Measurements from ENCODE around the gene NDUFA11. TPM values are rescaled to one million over a fixed set of nuclear protein-coding genes. Genes with fewer than 3 reads are reported as not detected.

Gene NDUFA11
- total and polyA plus RNA-seq, 4 experiments from 2014 or later, result 139 to 388 (median 241) TPM

- no peaks in the 10 kb centered on the region for H3K9me3 ChIP-seq (ENCODE audit: control insufficient read depth in 1 of 2, low read length in 2 of 2)
- H3K36me3 ChIP-seq (ENCODE audit: insufficient read depth, low read length), result no peaks in the 10 kb centered on the region
- H3K27ac Mint-ChIP-seq, result no peak overlapping the region
- H3K4me3 ChIP-seq (ENCODE audit: low read length in 2 of 2), result no peak overlapping the region
- CTCF ChIA-PET (ENCODE audit: partially characterized antibody), result no interaction called here
- H3K27me3 ChIP-seq (ENCODE audit: insufficient read depth, low read length), result no peaks in the 10 kb centered on the region
- no peaks in the 10 kb centered on the region for H3K36me3 Mint-ChIP-seq
- POLR2A ChIA-PET (ENCODE audit: partially characterized antibody), result no interaction called here
- no peaks in the 10 kb centered on the region for H3K4me1 ChIP-seq (ENCODE audit: insufficient read depth, low read length)
- no peak overlapping the region for H3K27ac ChIP-seq (ENCODE audit: low read depth, low read length)
- no peak overlapping the region for H3K4me3 Mint-ChIP-seq
- no peak for DNase-seq
- H3K27me3 Mint-ChIP-seq, result peaks cover 1 to 2% of the 10 kb centered on the region in 2 donors
- intact Hi-C loops (cut with micrococcal nuclease), result no loop called here
- H3K9me3 Mint-ChIP-seq, result no peaks in the 10 kb centered on the region
- no peaks in the 10 kb centered on the region for H3K4me1 Mint-ChIP-seq
Observed at GRCh38 chr19:5870986-5871394, 32.6 kb downstream of the NDUFA11 start.

DNA sequence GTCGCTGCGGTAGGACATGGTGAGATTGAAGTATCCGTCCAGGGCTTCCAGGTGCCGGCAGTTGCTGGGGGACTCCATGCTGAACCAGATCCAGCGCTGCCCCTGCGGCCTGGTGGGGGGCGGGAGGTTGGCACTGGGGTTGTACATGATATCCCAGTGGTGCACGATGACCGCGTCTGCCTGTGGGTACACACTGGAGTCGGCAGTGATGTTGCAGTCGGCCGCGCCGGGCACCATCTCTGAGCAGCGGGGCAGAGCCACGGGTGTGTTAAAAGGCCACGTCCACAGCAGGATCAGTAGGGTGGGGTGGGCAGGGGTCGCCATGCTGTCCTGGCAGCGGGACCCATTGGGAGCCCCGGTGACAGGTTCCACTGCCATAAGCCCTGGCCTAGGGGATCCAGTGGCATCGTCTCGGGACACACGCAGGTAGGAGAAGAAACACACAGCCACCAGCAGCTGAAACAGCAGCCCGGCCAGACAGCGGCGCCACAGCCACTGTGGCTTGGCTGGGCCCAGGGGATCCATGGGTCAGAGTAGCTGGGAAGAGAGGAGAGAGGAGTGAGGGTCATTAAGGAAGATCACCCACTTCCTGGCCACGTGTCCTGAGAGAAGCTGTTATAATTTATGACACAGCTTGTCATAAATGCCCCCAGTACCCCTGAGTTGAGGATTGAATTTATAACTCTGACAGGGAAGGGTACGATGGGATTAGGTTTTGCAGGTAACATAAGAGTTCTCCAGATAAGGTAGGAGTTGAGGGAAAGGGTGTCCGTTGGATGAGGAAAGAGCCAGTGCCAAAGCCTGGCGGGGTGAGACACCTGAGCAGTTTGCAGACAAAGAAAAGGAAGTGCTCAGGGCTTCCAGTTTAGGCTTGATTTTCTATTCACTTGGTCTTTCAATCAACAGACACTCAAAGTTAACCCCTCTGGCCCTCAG, 36.1 kb downstream of the NDUFA11 start:
- Mint-ChIP-seq H3K4me3 (no peak overlapping the region), H3K4me1 (no peaks in the 10 kb centered on the region), H3K36me3 (no peaks in the 10 kb centered on the region), H3K27me3 (peaks cover 2 to 3% of the 10 kb centered on the region in 2 donors), H3K27ac (peak overlapping the region in 2 of 7 donors; percentile 61 to 62), H3K9me3 (no peaks in the 10 kb centered on the region)
- POLR2A ChIA-PET (ENCODE audit: partially characterized antibody), result no interaction called here
- H3K9me3 ChIP-seq (ENCODE audit: control insufficient read depth in 1 of 2, low read length in 2 of 2), result no peaks in the 10 kb centered on the region
- CTCF ChIA-PET (ENCODE audit: partially characterized antibody), result no interaction called here
- H3K27ac ChIP-seq (ENCODE audit: low read depth, low read length), result no peak overlapping the region
- H3K27me3 ChIP-seq (ENCODE audit: insufficient read depth, low read length), result no peaks in the 10 kb centered on the region
- H3K36me3 ChIP-seq (ENCODE audit: insufficient read depth, low read length), result no peaks in the 10 kb centered on the region
- H3K4me1 ChIP-seq (ENCODE audit: insufficient read depth, low read length), result no peaks in the 10 kb centered on the region
- DNase-seq, result no peak
- intact Hi-C loops (cut with micrococcal nuclease), result no loop called here
- H3K4me3 ChIP-seq (ENCODE audit: low read length in 2 of 2), result no peak overlapping the region

DNA sequence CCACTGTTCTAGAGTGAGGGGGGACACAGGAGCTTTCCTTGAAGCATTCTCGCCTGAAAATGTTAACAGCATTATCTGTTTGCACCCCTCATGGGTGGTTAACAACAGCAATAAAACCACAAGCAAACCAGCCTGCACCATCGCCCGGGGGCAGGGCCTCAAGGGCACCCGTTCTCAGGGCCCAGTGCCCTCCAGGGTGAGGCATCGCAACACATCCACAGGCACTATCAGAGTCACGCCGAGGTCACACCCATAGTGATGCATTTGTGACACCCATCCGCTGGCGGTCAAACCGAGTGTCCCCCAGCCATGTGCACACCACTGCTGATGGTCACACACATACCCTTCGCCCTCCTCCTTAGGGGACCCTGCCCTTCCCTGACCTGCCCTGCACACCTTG, 37.8 kb downstream of the NDUFA11 start:
- peaks cover 2 to 3% of the 10 kb centered on the region in 2 donors for H3K27me3 Mint-ChIP-seq
- Histone ChIP-seq H3K4me1 (ENCODE audit: insufficient read depth, low read length) (no peaks in the 10 kb centered on the region), H3K27me3 (ENCODE audit: insufficient read depth, low read length) (no peaks in the 10 kb centered on the region), H3K36me3 (ENCODE audit: insufficient read depth, low read length) (no peaks in the 10 kb centered on the region), H3K9me3 (ENCODE audit: control insufficient read depth in 1 of 2, low read length in 2 of 2) (no peaks in the 10 kb centered on the region), H3K4me3 (ENCODE audit: low read length in 2 of 2) (no peak overlapping the region), H3K27ac (ENCODE audit: low read depth, low read length) (no peak overlapping the region)
- H3K4me3 Mint-ChIP-seq, result no peak overlapping the region
- H3K27ac Mint-ChIP-seq, result peak overlapping the region in 1 of 7 donors; percentile 42
- CTCF ChIA-PET (ENCODE audit: partially characterized antibody), result no interaction called here
- intact Hi-C loops (cut with micrococcal nuclease), result no loop called here
- DNase-seq, result no peak
- no peaks in the 10 kb centered on the region for H3K9me3 Mint-ChIP-seq
- no peaks in the 10 kb centered on the region for H3K36me3 Mint-ChIP-seq
- H3K4me1 Mint-ChIP-seq, result no peaks in the 10 kb centered on the region
- POLR2A ChIA-PET (ENCODE audit: partially characterized antibody), result no interaction called here

GRCh38 chr19:5864725-5865486, 38.7 kb downstream of the NDUFA11 start:
- Mint-ChIP-seq H3K27ac (peak overlapping the region in 1 of 7 donors; percentile 35), H3K27me3 (peaks cover 2 to 5% of the 10 kb centered on the region in 2 donors), H3K4me1 (no peaks in the 10 kb centered on the region), H3K9me3 (no peaks in the 10 kb centered on the region), H3K36me3 (no peaks in the 10 kb centered on the region), H3K4me3 (no peak overlapping the region)
- H3K27ac ChIP-seq (ENCODE audit: low read depth, low read length), result no peak overlapping the region
- POLR2A ChIA-PET (ENCODE audit: partially characterized antibody), result no interaction called here
- H3K4me3 ChIP-seq (ENCODE audit: low read length in 2 of 2), result no peak overlapping the region
- no peaks in the 10 kb centered on the region for H3K36me3 ChIP-seq (ENCODE audit: insufficient read depth, low read length)
- no peaks in the 10 kb centered on the region for H3K4me1 ChIP-seq (ENCODE audit: insufficient read depth, low read length)
- intact Hi-C loops (cut with micrococcal nuclease), result no loop called here
- no peaks in the 10 kb centered on the region for H3K27me3 ChIP-seq (ENCODE audit: insufficient read depth, low read length)
- H3K9me3 ChIP-seq (ENCODE audit: control insufficient read depth in 1 of 2, low read length in 2 of 2), result no peaks in the 10 kb centered on the region
- no peak for DNase-seq
- CTCF ChIA-PET (ENCODE audit: partially characterized antibody), result no interaction called here

- H3K9me3 Mint-ChIP-seq, result no peaks in the 10 kb centered on the region
- Histone ChIP-seq H3K4me1 (ENCODE audit: insufficient read depth, low read length) (no peaks in the 10 kb centered on the region), H3K9me3 (ENCODE audit: control insufficient read depth in 1 of 2, low read length in 2 of 2) (no peaks in the 10 kb centered on the region), H3K27ac (ENCODE audit: low read depth, low read length) (no peak overlapping the region), H3K4me3 (ENCODE audit: low read length in 2 of 2) (no peak overlapping the region), H3K27me3 (ENCODE audit: insufficient read depth, low read length) (no peaks in the 10 kb centered on the region), H3K36me3 (ENCODE audit: insufficient read depth, low read length) (no peaks in the 10 kb centered on the region)
- no peaks in the 10 kb centered on the region for H3K4me1 Mint-ChIP-seq
- DNase-seq, result no peak
- POLR2A ChIA-PET (ENCODE audit: partially characterized antibody), result no interaction called here
- CTCF ChIA-PET (ENCODE audit: partially characterized antibody), result no interaction called here
- no peak overlapping the region for H3K27ac Mint-ChIP-seq
- no peaks in the 10 kb centered on the region for H3K36me3 Mint-ChIP-seq
- no peak overlapping the region for H3K4me3 Mint-ChIP-seq
- peaks cover 2 to 5% of the 10 kb centered on the region in 2 donors for H3K27me3 Mint-ChIP-seq
- intact Hi-C loops (cut with micrococcal nuclease), result no loop called here
Observed at GRCh38 chr19:5864013-5864720, 39.4 kb downstream of the NDUFA11 start.

DNA sequence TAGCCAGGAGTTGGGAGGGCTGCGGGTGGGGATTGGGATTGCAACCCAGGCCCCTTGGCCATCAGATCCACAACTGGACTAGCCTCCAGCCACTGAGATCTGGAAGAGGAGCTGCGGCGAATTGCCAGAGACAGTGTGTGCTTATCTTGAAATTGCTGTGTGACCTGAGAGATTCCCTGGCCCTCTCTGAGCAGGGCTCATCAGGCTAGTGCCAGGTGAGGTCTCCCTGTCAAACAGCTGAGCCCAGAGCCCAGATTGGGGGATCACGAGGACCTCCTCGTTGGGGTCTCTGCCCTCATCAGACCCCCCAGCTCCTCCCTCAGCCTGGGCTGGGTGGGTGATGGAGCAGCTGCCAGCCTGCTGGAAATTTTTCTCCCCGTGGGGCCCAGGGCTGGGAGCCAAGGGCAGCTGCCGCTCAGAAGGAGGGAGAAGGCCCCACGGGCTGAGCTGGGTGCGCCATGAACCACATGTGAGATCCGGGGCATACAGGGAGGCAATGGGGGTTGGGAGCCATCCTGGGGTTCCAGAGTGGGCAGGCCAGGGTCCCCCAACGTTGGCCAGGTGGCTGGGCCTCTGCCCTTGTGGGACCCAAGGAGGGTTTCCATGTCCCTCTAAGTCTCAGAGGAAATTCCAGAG, 40.4 kb downstream of the NDUFA11 start:
- no peaks in the 10 kb centered on the region for H3K27me3 ChIP-seq (ENCODE audit: insufficient read depth, low read length)
- H3K27me3 Mint-ChIP-seq, result peaks cover 2 to 5% of the 10 kb centered on the region in 2 donors

More for the DNA sequence above, 40.4 kb downstream of the NDUFA11 start:
- no peaks in the 10 kb centered on the region for H3K9me3 Mint-ChIP-seq
- no peak overlapping the region for H3K4me3 Mint-ChIP-seq
- intact Hi-C loops (cut with micrococcal nuclease), result no loop called here
- Histone ChIP-seq H3K4me1 (ENCODE audit: insufficient read depth, low read length) (no peaks in the 10 kb centered on the region), H3K27ac (ENCODE audit: low read depth, low read length) (no peak overlapping the region), H3K4me3 (ENCODE audit: low read length in 2 of 2) (no peak overlapping the region), H3K9me3 (ENCODE audit: control insufficient read depth in 1 of 2, low read length in 2 of 2) (no peaks in the 10 kb centered on the region), H3K36me3 (ENCODE audit: insufficient read depth, low read length) (no peaks in the 10 kb centered on the region)
- POLR2A ChIA-PET (ENCODE audit: partially characterized antibody), result no interaction called here
- H3K4me1 Mint-ChIP-seq, result no peaks in the 10 kb centered on the region
- CTCF ChIA-PET (ENCODE audit: partially characterized antibody), result no interaction called here
- H3K36me3 Mint-ChIP-seq, result no peaks in the 10 kb centered on the region
- H3K27ac Mint-ChIP-seq, result no peak overlapping the region
- no peak for DNase-seq

Measured in CD4-positive, alpha-beta memory T cell (primary cell).